Sigmoid colon (tissue), 7 donors: ENCODE results near the gene HK1. TPM values are rescaled to one million over a fixed set of nuclear protein-coding genes. Genes with fewer than 3 reads are reported as not detected.

ENCODE experiments used
- DNase-seq: peaks from one replicate; pipeline ENCODE4 v3.0.0-alpha.2; 2019
- H3K27ac ChIP-seq, 4 donors: fragments of 200-600 bp; sonication (generic); one replicate each; pipeline ENCODE4 v1.5.1; 2016 to 2019; ENCODE audit warnings: mild to moderate bottlenecking in 1 of 4
- H3K27me3 ChIP-seq, 3 donors: fragments of 200-600 bp; sonication (generic); one replicate each; pipeline ENCODE4 v1.5.1; 2019; ENCODE audit warnings: mild to moderate bottlenecking in 1 of 3
- H3K36me3 ChIP-seq, 4 donors: fragments of 200-600 bp; sonication (generic); one replicate each; pipeline ENCODE4 v1.5.1; 2016 to 2019
- H3K4me1 ChIP-seq, 4 donors: fragments of 200-600 bp; sonication (generic); one replicate each; pipeline ENCODE4 v1.5.1; 2017 to 2019
- H3K4me3 ChIP-seq, 4 donors: fragments of 200-600 bp; sonication (generic); one replicate each; pipeline ENCODE4 v1.5.1; 2017 to 2019; ENCODE audit warnings: mild to moderate bottlenecking in 2 of 4, moderate library complexity in 1 of 4
- H3K9me3 ChIP-seq, 4 donors: fragments of 200-600 bp in 3 of 4; sonication (generic) in 3 of 4; one replicate each; pipeline versions ENCODE4 v1.5.1 to v1.6.1; 2013 to 2019
- EP300 ChIP-seq, 4 donors: sonication (generic); formaldehyde crosslinking; IDR thresholded peaks; one replicate each; pipeline ENCODE4 v1.6.1; 2017; ENCODE audit warnings: antibody characterized with exemption in 4 of 4
- POLR2A ChIP-seq, 2 donors: fragments of 450-650 bp; IDR thresholded peaks; one replicate each; pipeline ENCODE4 v1.6.1; 2016; ENCODE audit warnings: antibody characterized with exemption in 2 of 2, mild to moderate bottlenecking in 2 of 2, moderate library complexity in 2 of 2
- POLR2AphosphoS5 ChIP-seq, 4 donors: sonication (generic); formaldehyde crosslinking; IDR thresholded peaks; one replicate each; pipeline ENCODE4 v1.6.1; 2017; ENCODE audit warnings: antibody characterized with exemption in 4 of 4
- WGBS, 2 donors: extraction: QIAGEN DNeasy Blood & Tissue Kit; methylation state at CpG; one replicate each; pipeline ENCODE4 v1.1.7; 2013; 5-methylcytosine and 5-hydroxymethylcytosine counted together
- intact Hi-C: fragments of 100-400 bp; cut with DNase I; formaldehyde crosslinking; loops from one replicate; pipeline ENCODE4 v1.15.1; 2023
- polyA plus RNA-seq, 3 donors: library from polyadenylated mRNA; stranded (reverse); fragments of 200-250 nt; gene quantifications; one replicate each; pipeline ENCODE4 v1.2.3, GENCODE V29; 2013
- total RNA-seq, 4 donors: library from RNA; depleted of rRNA; stranded (reverse); fragments of >200 nt; gene quantifications; one replicate each; pipeline ENCODE4 v1.1.0, GENCODE V29; 2016
- TF ChIP-seq, protein P1 (sequence below), 4 experiments: fragments of 450-650 bp in 3 of 4; fragments of 200-600 bp in 1 of 4; IDR thresholded peaks; one replicate each; pipeline ENCODE4 v1.5.1; 2016 to 2019; ENCODE audit warnings: antibody characterized with exemption in 4 of 4, mild to moderate bottlenecking in 3 of 4, moderate library complexity in 2 of 4
- donor health status: healthy with polysubstance abuse.
- donor health status: Bipolar disorder and iron deficiency.
- donor health status: healthy.

HK1 gene
- total and polyA plus RNA-seq, 7 donors, result 23.4 to 74.9 (median 65.8) TPM

DNA sequence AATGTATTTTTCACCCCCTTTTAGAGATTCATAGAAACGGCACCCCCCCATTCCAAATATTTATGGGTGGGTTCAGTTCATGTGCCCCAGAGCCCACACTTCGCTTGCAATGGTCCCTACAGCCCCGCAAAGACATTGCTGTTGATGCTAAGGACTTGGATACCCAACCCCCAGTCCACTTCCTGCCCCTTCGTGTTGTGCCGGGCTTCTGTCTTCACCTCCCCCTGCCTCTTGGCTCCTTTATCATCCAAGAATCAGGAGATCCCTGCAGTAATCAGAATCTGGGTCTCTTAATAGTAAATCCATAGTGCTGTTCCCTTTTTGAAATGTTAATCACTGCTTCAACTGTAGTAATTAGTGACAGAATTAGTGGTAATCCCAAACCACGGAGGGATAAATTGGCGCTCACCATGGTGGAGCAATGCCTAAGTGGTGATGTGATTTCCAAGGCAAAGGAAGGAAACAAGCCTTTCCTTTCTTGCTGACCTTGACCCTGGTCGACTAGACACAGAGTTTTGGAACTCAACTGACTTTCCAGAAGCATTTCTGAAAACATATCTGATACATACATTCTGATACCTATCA is 67.7 kb downstream of the HK1 start:
- no peak for TF ChIP-seq EP300 (IDR thresholded peaks at IDR 0.05)
- no peak for TF ChIP-seq POLR2AphosphoS5 (IDR thresholded peaks at IDR 0.05)
- no peak for TF ChIP-seq POLR2A (IDR thresholded peaks at IDR 0.05)
- TF ChIP-seq, protein P1, sequence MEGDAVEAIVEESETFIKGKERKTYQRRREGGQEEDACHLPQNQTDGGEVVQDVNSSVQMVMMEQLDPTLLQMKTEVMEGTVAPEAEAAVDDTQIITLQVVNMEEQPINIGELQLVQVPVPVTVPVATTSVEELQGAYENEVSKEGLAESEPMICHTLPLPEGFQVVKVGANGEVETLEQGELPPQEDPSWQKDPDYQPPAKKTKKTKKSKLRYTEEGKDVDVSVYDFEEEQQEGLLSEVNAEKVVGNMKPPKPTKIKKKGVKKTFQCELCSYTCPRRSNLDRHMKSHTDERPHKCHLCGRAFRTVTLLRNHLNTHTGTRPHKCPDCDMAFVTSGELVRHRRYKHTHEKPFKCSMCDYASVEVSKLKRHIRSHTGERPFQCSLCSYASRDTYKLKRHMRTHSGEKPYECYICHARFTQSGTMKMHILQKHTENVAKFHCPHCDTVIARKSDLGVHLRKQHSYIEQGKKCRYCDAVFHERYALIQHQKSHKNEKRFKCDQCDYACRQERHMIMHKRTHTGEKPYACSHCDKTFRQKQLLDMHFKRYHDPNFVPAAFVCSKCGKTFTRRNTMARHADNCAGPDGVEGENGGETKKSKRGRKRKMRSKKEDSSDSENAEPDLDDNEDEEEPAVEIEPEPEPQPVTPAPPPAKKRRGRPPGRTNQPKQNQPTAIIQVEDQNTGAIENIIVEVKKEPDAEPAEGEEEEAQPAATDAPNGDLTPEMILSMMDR (IDR thresholded peaks at IDR 0.05), result no peak
- Histone ChIP-seq H3K27me3 (no peaks in the 10 kb centered on the region), H3K4me1 (peaks cover 0 to 37% (median 11%) of the 10 kb centered on the region in 4 donors), H3K4me3 (no peak overlapping the region), H3K27ac (peak overlapping the region in 2 of 4 donors; percentile 14 to 31), H3K9me3 (no peaks in the 10 kb centered on the region), H3K36me3 (peaks cover 0 to 28% (median 16%) of the 10 kb centered on the region in 4 donors)
- intact Hi-C loops, result no loop called here
- WGBS, 2 donors, result 66 to 82% methylated on average over 8 of the region's 8 CpGs
- no peak for DNase-seq

- WGBS, 2 donors, result 85 to 90% methylated on average over 5 of the region's 5 CpGs
- no peaks in the 10 kb centered on the region for H3K9me3 ChIP-seq
- H3K4me3 ChIP-seq, result no peak overlapping the region
- intact Hi-C loops, result no loop called here
- H3K27me3 ChIP-seq, result no peaks in the 10 kb centered on the region
- H3K27ac ChIP-seq, result no peak overlapping the region
- H3K4me1 ChIP-seq, result peaks cover 0 to 32% (median 10%) of the 10 kb centered on the region in 4 donors
- no peak for DNase-seq
- TF ChIP-seq, protein P1 (IDR thresholded peaks at IDR 0.05), result no peak
- peaks cover 0 to 28% (median 16%) of the 10 kb centered on the region in 4 donors for H3K36me3 ChIP-seq
These were observed 68.5 kb downstream of the HK1 start for GRCh38 chr10:69346776-69347175.

DNA sequence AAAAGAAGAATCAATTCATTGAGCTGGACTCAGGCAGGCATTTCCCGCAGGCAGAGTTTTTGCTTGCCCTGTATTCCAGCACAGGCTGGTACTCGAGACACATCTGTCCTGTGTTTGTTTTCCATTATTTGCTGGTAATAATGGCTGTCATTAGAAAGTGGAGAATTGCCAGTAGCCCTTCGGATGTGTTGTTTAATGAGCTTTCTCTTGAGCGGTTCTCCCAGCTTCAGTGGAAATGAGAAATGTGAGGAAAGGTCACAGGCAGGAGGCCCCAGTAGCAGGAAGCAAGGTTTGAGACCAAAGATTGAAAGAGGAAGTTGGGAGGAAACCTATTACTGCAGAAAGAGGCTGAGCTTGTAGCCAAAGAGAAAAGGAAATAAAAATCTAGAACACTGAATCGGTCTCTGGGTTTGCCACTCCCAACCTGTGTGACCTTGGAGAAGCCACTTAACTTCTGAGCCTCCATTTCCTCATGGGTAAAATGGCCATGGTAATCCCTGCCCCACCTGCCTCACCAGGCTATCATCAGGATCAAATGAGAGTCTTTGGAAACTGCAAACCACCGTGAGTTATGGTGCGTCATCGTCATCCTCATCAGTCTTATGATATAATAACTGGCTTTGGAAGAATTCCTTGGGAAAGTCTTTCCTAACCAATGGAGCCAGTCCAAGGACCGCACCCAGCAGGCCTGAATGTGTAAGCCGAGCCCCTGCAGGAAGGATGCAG is 70.7 kb downstream of the HK1 start:
- Histone ChIP-seq H3K27ac (peak overlapping the region in 3 of 4 donors; percentile 13 to 73 (median 20)), H3K9me3 (no peaks in the 10 kb centered on the region)

GRCh38 chr10:69349542-69349888 is 71.2 kb downstream of the HK1 start:
- Histone ChIP-seq H3K27me3 (no peaks in the 10 kb centered on the region), H3K27ac (peak overlapping the region in 1 of 4 donors; percentile 73), H3K9me3 (no peaks in the 10 kb centered on the region), H3K36me3 (peaks cover 0 to 18% (median 9%) of the 10 kb centered on the region in 4 donors), H3K4me3 (no peak overlapping the region), H3K4me1 (peaks cover 0 to 32% (median 6%) of the 10 kb centered on the region in 4 donors)
- no peak for TF ChIP-seq EP300 (IDR thresholded peaks at IDR 0.05)
- TF ChIP-seq POLR2AphosphoS5 (IDR thresholded peaks at IDR 0.05), result no peak
- TF ChIP-seq, protein P1 (IDR thresholded peaks at IDR 0.05), result no peak
- TF ChIP-seq POLR2A (IDR thresholded peaks at IDR 0.05), result no peak
- intact Hi-C loops, result no loop called here
- WGBS, 2 donors, result 90 to 92% methylated on average over 3 of the region's 3 CpGs
- no peak for DNase-seq

More for the DNA sequence above, 70.7 kb downstream of the HK1 start:
- peaks cover 0 to 32% (median 7%) of the 10 kb centered on the region in 4 donors for H3K4me1 ChIP-seq
- 25 to 51% methylated on average over 10 of the region's 10 CpGs for WGBS, 2 donors
- no peaks in the 10 kb centered on the region for H3K27me3 ChIP-seq
- DNase-seq, result peak; percentile 83
- H3K4me3 ChIP-seq, result no peak overlapping the region
- intact Hi-C loops, result no loop called here
- TF ChIP-seq, protein P1 (IDR thresholded peaks at IDR 0.05), result no peak
- TF ChIP-seq POLR2AphosphoS5 (IDR thresholded peaks at IDR 0.05), result peak in 2 of 4 donors; percentile 31 to 38
- peaks cover 0 to 24% (median 14%) of the 10 kb centered on the region in 4 donors for H3K36me3 ChIP-seq
